SK-N-SH (cell line): Measurements from ENCODE around the gene MST1. TPM values are rescaled to one million over a fixed set of nuclear protein-coding genes. Genes with fewer than 3 reads are reported as not detected.

Source experiments
- CTCF ChIA-PET: fragments of 300-600, 350-600 bp; formaldehyde crosslinking; extraction: SDS; loops from one replicate; lab custom pipeline; 2021; lab: Yijun Ruan, JAX
- POLR2A ChIA-PET: fragments of 350-600 bp; sonication (Branson Sonifier 250); formaldehyde crosslinking; extraction: SDS; loops from one replicate; lab custom pipeline; 2020; ENCODE audit warnings: antibody characterized with exemption, inconsistent platforms; lab: Yijun Ruan, JAX
- DNase-seq: peaks from one replicate; pipeline ENCODE4 v3.0.0; 2012
- H2AFZ ChIP-seq: fragments of 200-600 bp; sonication (generic); 2 replicates; pipeline ENCODE4 v1.8.1; 2016; ENCODE audit warnings: antibody characterized with exemption, mild to moderate bottlenecking, low read depth
- H3F3A ChIP-seq: fragments of 200-600 bp; sonication (generic); replicated peaks from 2 replicates; pipeline ENCODE3; 2016; ENCODE audit warnings: antibody characterized with exemption, mild to moderate bottlenecking; ENCODE audit not compliant: insufficient read depth
- H3K27ac ChIP-seq, 2 experiments: fragments of 200-500 bp in 1 of 2; fragments of 200-600 bp in 1 of 2; sonication (Bioruptor generic) in 1 of 2; sonication (generic), shearing (Covaris generic) in 1 of 2; 2 replicates each; pipeline versions ENCODE4 v1.5.1 to v1.6.1; 2014 to 2016; ENCODE audit warnings: low read depth in 2 of 2, inconsistent platforms in 1 of 2, low read length in 1 of 2, mild to moderate bottlenecking in 1 of 2, mixed read lengths in 1 of 2
- H3K27me3 ChIP-seq: fragments of 200-600 bp; sonication (generic), shearing (Covaris generic); 2 replicates; pipeline ENCODE4 v1.6.1; 2016; ENCODE audit warnings: mixed run types; ENCODE audit not compliant: insufficient read depth
- H3K36me3 ChIP-seq, 2 experiments: fragments of 200-500 bp in 1 of 2; fragments of 200-600 bp in 1 of 2; sonication (Bioruptor generic) in 1 of 2; sonication (generic) in 1 of 2; replicated peaks in 1 of 2; 2 replicates each; pipeline versions ENCODE3 to v1.5.1; 2014 to 2016; ENCODE audit warnings: low read length in 1 of 2, mild to moderate bottlenecking in 1 of 2; ENCODE audit not compliant: insufficient read depth in 2 of 2, control insufficient read depth in 1 of 2
- H3K4me1 ChIP-seq, 2 experiments: fragments of 200-500 bp in 1 of 2; fragments of 200-600 bp in 1 of 2; sonication (Bioruptor generic) in 1 of 2; sonication (generic), shearing (Covaris generic) in 1 of 2; 2 replicates each; pipeline versions ENCODE4 v1.5.1 to v1.6.1; 2014 to 2016; ENCODE audit warnings: low read depth in 1 of 2, low read length in 1 of 2, mixed run types in 1 of 2; ENCODE audit not compliant: insufficient read depth in 2 of 2, control insufficient read depth in 1 of 2
- H3K4me2 ChIP-seq: fragments of 200-600 bp; sonication (generic), shearing (Covaris generic); 2 replicates; pipeline ENCODE4 v1.6.1; 2017; ENCODE audit warnings: mixed run types
- H3K4me3 ChIP-seq, 2 experiments: fragments of 200-500 bp in 1 of 2; fragments of 200-600 bp in 1 of 2; sonication (Bioruptor generic) in 1 of 2; sonication (generic), shearing (Covaris generic) in 1 of 2; 2 replicates each; pipeline versions ENCODE4 v1.5.1 to v1.8.1; 2014 to 2016; ENCODE audit warnings: low read depth in 2 of 2, inconsistent platforms in 1 of 2, low read length in 1 of 2, mild to moderate bottlenecking in 1 of 2, mixed read lengths in 1 of 2, moderate library complexity in 1 of 2
- H3K79me2 ChIP-seq: fragments of 200-600 bp; sonication (generic); 2 replicates; pipeline ENCODE4 v1.8.1; 2017; ENCODE audit warnings: mild to moderate bottlenecking; ENCODE audit not compliant: insufficient read depth
- H3K9ac ChIP-seq: fragments of 200-600 bp; sonication (generic); 2 replicates; pipeline ENCODE4 v1.6.1; 2017; ENCODE audit warnings: mixed run types
- H3K9me2 ChIP-seq: fragments of 200-600 bp; sonication (generic); 2 replicates; pipeline ENCODE4 v1.6.1; 2017; ENCODE audit warnings: mixed run types
- H3K9me3 ChIP-seq: fragments of 200-600 bp; sonication (generic); 2 replicates; pipeline ENCODE4 v1.6.1; 2017; ENCODE audit warnings: mixed run types, mild to moderate bottlenecking, moderate library complexity
- H4K20me1 ChIP-seq: fragments of 200-600 bp; sonication (generic); 2 replicates; pipeline ENCODE4 v1.6.1; 2017; ENCODE audit warnings: mild to moderate bottlenecking, mixed run types; ENCODE audit not compliant: insufficient read depth
- EP300 ChIP-seq, 2 experiments: IDR thresholded peaks; 2 replicates each; pipeline versions ENCODE4 v1.4.0 to v1.6.1; 2012; ENCODE audit warnings: borderline replicate concordance in 1 of 2, low read depth in 1 of 2, low read length in 1 of 2
- EZH2phosphoT487 ChIP-seq: fragments of 200-600 bp; sonication (generic); IDR thresholded peaks from 2 replicates; pipeline ENCODE4 v1.6.1; 2017; ENCODE audit warnings: low read depth, mixed run types, mild to moderate bottlenecking, antibody characterized with exemption, moderate library complexity, borderline replicate concordance
- FOSL2 ChIP-seq: IDR thresholded peaks from 2 replicates; pipeline ENCODE4 v1.4.0; 2012; ENCODE audit warnings: low read depth, mild to moderate bottlenecking, moderate library complexity, borderline replicate concordance
- FOXJ3 ChIP-seq: sonication (generic); formaldehyde crosslinking; IDR thresholded peaks from 2 replicates; pipeline ENCODE4 v1.5.1; 2020; ENCODE audit warnings: mild to moderate bottlenecking, missing genetic modification reagents
- FOXM1 ChIP-seq: IDR thresholded peaks from 2 replicates; pipeline ENCODE4 v1.4.0; 2012; ENCODE audit warnings: low read depth, mild to moderate bottlenecking
- IRF3 ChIP-seq: fragments of 150-350 bp; IDR thresholded peaks from 2 replicates; pipeline ENCODE4 v1.6.1; 2016; ENCODE audit warnings: mild to moderate bottlenecking, low read depth, low read length
- JUND ChIP-seq: IDR thresholded peaks from 2 replicates; pipeline ENCODE4 v1.4.0; 2012
- RFX5 ChIP-seq: IDR thresholded peaks from 2 replicates; pipeline ENCODE4 v1.6.1; 2012; ENCODE audit warnings: mild to moderate bottlenecking, improper control_type of control experiment, low read length
- SIN3A ChIP-seq: IDR thresholded peaks from 2 replicates; pipeline ENCODE4 v1.6.1; 2012; ENCODE audit warnings: low read depth, mild to moderate bottlenecking, low read length, moderate library complexity, borderline replicate concordance
- SMC3 ChIP-seq: IDR thresholded peaks from 2 replicates; pipeline ENCODE4 v1.6.1; 2012; ENCODE audit warnings: low read depth, low read length, improper control_type of control experiment
- TAF1 ChIP-seq: IDR thresholded peaks from 2 replicates; pipeline ENCODE4 v1.6.1; 2012; ENCODE audit warnings: low read depth, mild to moderate bottlenecking, low read length, moderate library complexity, borderline replicate concordance
- USF2 ChIP-seq: fragments of 150-350 bp; IDR thresholded peaks from 2 replicates; pipeline ENCODE4 v1.6.1; 2017; ENCODE audit warnings: antibody characterized with exemption, low read length, low read depth, borderline replicate concordance
- WGBS: methylation state at CpG from one replicate; pipeline ENCODE4 v1.1.6; 2017; ENCODE audit warnings: low lambda C conversion rate; 5-methylcytosine and 5-hydroxymethylcytosine counted together
- polyA plus RNA-seq, 3 experiments: library from polyadenylated mRNA; depleted of rRNA; stranded (reverse); fragments of >200 nt; gene quantifications; 2 replicates each; pipeline ENCODE4 v1.2.3, GENCODE V29; 2012

MST1 gene
- polyA plus RNA-seq, 1 of the 3 experiments (the other 2 are of a cell fraction): 35.1 TPM

- POLR2A ChIA-PET: interaction anchor here (0.8 kb wide), 1 partner anchor 11 kb away, joined by 3 read pairs; no protein-coding TSS in a partner anchor
These were observed 34.2 kb downstream of the MST1 start for GRCh38 chr3:49654955-49655556.

GRCh38 chr3:49654176-49654825 is 35.0 kb downstream of the MST1 start:
- Histone ChIP-seq H3F3A (no peaks in the 10 kb centered on the region), H3K9ac (no peak overlapping the region), H2AFZ (no peak overlapping the region), H3K9me3 (no peaks in the 10 kb centered on the region), H3K36me3 (no peaks in the 10 kb centered on the region), H3K27ac (no peak overlapping the region), H3K27me3 (no peaks in the 10 kb centered on the region), H3K4me2 (no peak overlapping the region), H3K9me2 (no peaks in the 10 kb centered on the region), H4K20me1 (no peaks in the 10 kb centered on the region), H3K4me3 (no peak overlapping the region), H3K4me1 (no peaks in the 10 kb centered on the region), H3K79me2 (no peaks in the 10 kb centered on the region)
- CTCF ChIA-PET: interaction anchor here (1.7 to 2.2 kb wide), 1 partner anchor 115 kb away, joined by 7 to 10 read pairs; no protein-coding TSS in a partner anchor
- POLR2A ChIA-PET: no interaction called here
- 66% methylated on average over 10 of the region's 17 CpGs for WGBS
- DNase-seq: no peak
- TF ChIP-seq SIN3A (no peak), FOXM1 (no peak), TAF1 (no peak), EP300 (IDR thresholded peaks at IDR 0.05; ENCODE audit: borderline replicate concordance in 1 of 2, low read depth in 1 of 2, low read length in 1 of 2) (no peak), RFX5 (no peak), JUND (no peak)

More at GRCh38 chr3:49654955-49655556, 34.2 kb downstream of the MST1 start:
- DNase-seq: no peak
- Histone ChIP-seq H3K27me3 (no peaks in the 10 kb centered on the region), H3K9me2 (no peaks in the 10 kb centered on the region), H3K9ac (no peak overlapping the region), H3F3A (no peaks in the 10 kb centered on the region), H3K9me3 (no peaks in the 10 kb centered on the region), H4K20me1 (no peaks in the 10 kb centered on the region), H3K27ac (no peak overlapping the region), H3K4me1 (no peaks in the 10 kb centered on the region), H3K36me3 (no peaks in the 10 kb centered on the region), H2AFZ (no peak overlapping the region), H3K4me2 (no peak overlapping the region), H3K4me3 (no peak overlapping the region), H3K79me2 (no peaks in the 10 kb centered on the region)
- CTCF ChIA-PET: interaction anchor here (0.6 to 2.2 kb wide), 2 partner anchors 17 to 115 kb away, joined by 3 to 10 read pairs; no protein-coding TSS in a partner anchor
- TF ChIP-seq FOXJ3 (CRISPR knock-in tag) (no peak), FOSL2 (no peak), USF2 (no peak), SMC3 (no peak), EP300 (IDR thresholded peaks at IDR 0.05; ENCODE audit: borderline replicate concordance in 1 of 2, low read depth in 1 of 2, low read length in 1 of 2) (no peak), JUND (no peak), EZH2phosphoT487 (no peak), IRF3 (no peak)
- WGBS: no CpG with 5 or more reads among the region's 10 CpGs
